GM19328 (cell line): ENCODE results near the gene UCN.

ENCODE experiments used
- ATAC-seq: cut with Tn5 transposase; IDR thresholded peaks from one replicate; pipeline ENCODE4 v1.9.1; 2021; ENCODE audit warnings: mild to moderate bottlenecking, moderate library complexity; ENCODE audit not compliant: unreplicated experiment

The UCN gene

GRCh38 chr2:27262379-27263286 lies 45.6 kb downstream of the UCN start, which contains the start of gene SLC30A3:
TSS of gene SLC30A3 (minus strand) at chr2:27263047. CDS start at chr2:27262906, 141 bp downstream.
- ATAC-seq, result no peak

GRCh38 chr2:27261926-27262298 lies 46.3 kb downstream of the UCN start:
- ATAC-seq, result no peak

- no peak for ATAC-seq
Measured at GRCh38 chr2:27261241-27261925, 46.9 kb downstream of the UCN start.

GRCh38 chr2:27258051-27258450 lies 50.2 kb downstream of the UCN start:
- ATAC-seq, result no peak
